Neutrophil (primary cell): ENCODE measurements around the gene RFX4.
"Not testable (repeated sequence)": the region's sequence is repeated elsewhere in the genome, so short reads cannot be mapped to it uniquely, and the experiment has no call there.

Source experiments
- H3K27ac ChIP-seq: fragments of 200-600 bp; sonication (generic); 2 replicates; pipeline ENCODE4 v1.5.1; 2016; ENCODE audit warnings: mild to moderate bottlenecking, moderate library complexity
- H3K27me3 ChIP-seq: fragments of 200-600 bp; sonication (generic); 2 replicates; pipeline ENCODE4 v1.6.0; 2016; ENCODE audit warnings: mild to moderate bottlenecking
- H3K36me3 ChIP-seq: fragments of 200-600 bp; sonication (generic); 2 replicates; pipeline ENCODE4 v1.5.1; 2017
- H3K4me1 ChIP-seq, 2 experiments: fragments of 200-600 bp in 1 of 2; sonication (generic) in 1 of 2; 1 replicate in 1 of 2; 2 replicates in 1 of 2; pipeline versions ENCODE4 v1.5.1 to v1.6.1; 2013 to 2016; ENCODE audit warnings: low read depth in 1 of 2, low read length in 1 of 2, mild to moderate bottlenecking in 1 of 2, moderate library complexity in 1 of 2; ENCODE audit not compliant: control insufficient read depth in 1 of 2, insufficient read depth in 1 of 2
- H3K4me3 ChIP-seq, 2 experiments: fragments of 200-600 bp in 1 of 2; sonication (generic) in 1 of 2; 1 replicate in 1 of 2; 2 replicates in 1 of 2; pipeline ENCODE4 v1.5.1; 2013 to 2016; ENCODE audit warnings: low read depth in 1 of 2, low read length in 1 of 2, mild to moderate bottlenecking in 1 of 2, moderate library complexity in 1 of 2
- H3K9me3 ChIP-seq: fragments of 200-600 bp; sonication (generic); 2 replicates; pipeline ENCODE4 v1.5.1; 2016
- TF ChIP-seq, protein P1 (sequence below): fragments of 200-600 bp; sonication (generic); IDR thresholded peaks from 2 replicates; pipeline ENCODE4 v1.5.1; 2016; ENCODE audit warnings: antibody characterized with exemption

Gene RFX4

DNA sequence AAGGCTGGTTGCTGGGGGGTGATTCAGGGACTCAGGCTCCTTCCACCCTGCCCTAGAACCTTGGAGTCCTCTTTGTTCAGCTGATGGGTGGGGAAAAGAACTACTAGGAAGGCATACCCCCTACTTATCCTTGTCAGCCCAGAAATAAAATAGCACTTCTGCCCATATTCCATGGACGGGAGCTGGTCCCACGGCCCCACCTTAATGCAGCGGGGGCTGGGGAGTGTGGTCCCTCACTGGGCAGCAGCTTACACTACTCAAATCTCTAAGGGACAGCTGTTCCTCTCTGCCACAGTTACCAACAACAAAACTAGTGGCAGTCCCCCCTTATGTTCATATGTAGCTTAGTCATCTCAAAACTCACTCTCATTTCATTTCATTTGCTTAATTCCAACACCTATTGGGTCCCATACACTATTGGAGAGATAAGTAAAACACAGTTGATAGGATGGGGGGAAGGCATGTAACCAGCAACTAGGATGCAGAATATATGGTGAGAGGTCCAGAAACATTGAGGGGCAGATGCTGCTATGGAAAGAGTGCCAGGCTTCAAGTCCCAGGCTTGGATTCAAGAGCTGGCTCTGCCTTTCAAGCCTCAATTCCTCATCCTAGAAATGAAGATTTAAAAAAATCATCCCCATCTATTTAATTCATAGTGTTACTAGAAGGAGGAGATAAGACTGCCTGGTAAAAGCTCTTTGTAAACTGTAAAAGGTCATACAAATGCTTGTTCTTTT lies 107.9 kb downstream of the RFX4 start:
- H3K27me3 ChIP-seq = peaks cover 19% of the 10 kb centered on the region
- TF ChIP-seq, protein P1, sequence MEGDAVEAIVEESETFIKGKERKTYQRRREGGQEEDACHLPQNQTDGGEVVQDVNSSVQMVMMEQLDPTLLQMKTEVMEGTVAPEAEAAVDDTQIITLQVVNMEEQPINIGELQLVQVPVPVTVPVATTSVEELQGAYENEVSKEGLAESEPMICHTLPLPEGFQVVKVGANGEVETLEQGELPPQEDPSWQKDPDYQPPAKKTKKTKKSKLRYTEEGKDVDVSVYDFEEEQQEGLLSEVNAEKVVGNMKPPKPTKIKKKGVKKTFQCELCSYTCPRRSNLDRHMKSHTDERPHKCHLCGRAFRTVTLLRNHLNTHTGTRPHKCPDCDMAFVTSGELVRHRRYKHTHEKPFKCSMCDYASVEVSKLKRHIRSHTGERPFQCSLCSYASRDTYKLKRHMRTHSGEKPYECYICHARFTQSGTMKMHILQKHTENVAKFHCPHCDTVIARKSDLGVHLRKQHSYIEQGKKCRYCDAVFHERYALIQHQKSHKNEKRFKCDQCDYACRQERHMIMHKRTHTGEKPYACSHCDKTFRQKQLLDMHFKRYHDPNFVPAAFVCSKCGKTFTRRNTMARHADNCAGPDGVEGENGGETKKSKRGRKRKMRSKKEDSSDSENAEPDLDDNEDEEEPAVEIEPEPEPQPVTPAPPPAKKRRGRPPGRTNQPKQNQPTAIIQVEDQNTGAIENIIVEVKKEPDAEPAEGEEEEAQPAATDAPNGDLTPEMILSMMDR = no peak

DNA sequence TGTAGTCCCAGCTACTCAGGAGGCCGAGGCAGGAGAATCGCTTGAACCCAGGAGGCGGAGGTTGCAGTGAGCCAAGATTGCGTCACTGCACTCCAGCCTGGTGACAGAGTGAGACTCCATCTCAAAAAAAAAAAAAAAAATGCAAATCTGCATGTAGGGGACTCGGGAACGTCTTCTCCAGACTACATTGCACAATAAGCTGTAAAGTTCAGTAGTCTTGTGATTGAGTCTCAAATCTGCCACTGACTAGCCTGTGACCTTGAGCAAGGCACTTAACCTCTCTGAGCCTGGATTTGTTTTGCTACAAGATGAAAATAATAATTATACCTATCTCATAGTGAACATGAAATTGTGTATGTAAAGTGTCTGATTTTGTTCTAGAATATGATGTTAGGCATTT lies 109.2 kb downstream of the RFX4 start:
- not testable (repeated sequence) for H3K36me3 ChIP-seq, H3K9me3 ChIP-seq, H3K4me3 ChIP-seq, H3K4me1 ChIP-seq, H3K27ac ChIP-seq
- H3K27me3 ChIP-seq = peaks cover 19% of the 10 kb centered on the region

More for the DNA sequence above, 107.9 kb downstream of the RFX4 start:
- H3K27ac ChIP-seq = no peak overlapping the region
- no peak overlapping the region for H3K4me3 ChIP-seq
- H3K9me3 ChIP-seq = no peaks in the 10 kb centered on the region
- no peaks in the 10 kb centered on the region for H3K36me3 ChIP-seq
- H3K4me1 ChIP-seq = no peaks in the 10 kb centered on the region

DNA sequence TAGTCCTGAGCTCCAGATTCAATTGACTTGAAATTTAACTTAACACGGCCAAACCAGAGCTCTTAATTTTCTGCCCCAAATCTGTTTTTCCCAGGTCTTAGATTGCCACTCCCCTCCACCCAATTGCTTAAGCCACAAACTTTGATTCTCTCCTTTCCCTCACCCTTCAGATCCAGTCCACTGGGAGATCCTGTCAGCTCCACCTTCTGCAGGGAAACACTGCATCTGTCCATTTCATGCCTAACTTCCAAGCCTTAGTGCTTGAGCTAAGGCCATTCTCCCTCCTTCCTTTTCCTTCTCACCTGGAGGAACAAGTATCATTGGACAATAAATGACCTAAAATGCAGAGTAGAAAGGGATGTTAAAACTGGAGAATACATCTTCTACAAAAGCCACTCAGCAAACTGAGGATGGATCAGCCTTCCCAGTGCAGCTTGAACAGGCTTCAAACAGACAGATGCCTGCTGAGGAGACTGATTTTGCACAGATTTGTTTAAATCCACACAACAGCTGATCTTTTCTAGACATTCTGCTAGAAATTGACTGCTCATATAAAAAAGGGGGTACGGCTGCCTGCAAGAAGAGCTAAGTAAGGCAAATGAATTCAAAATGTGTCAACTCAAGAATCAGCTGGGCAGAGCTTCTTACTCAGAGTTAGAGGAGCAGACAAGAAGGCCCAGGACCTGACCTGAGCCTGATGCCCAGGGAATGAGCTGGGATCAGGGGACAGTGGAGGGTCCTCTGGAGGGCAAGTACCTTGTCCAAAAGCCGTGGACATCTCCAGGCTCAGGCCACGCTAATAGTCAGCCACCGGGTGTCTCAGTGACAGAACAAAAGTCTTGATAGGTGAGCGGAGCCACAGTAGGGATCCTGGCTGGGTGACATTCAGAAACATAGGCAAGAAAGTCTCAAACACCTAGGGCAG lies 110.4 kb downstream of the RFX4 start:
- TF ChIP-seq, protein P1 = no peak
- Histone ChIP-seq H3K4me3 (no peak overlapping the region), H3K9me3 (no peaks in the 10 kb centered on the region), H3K36me3 (no peaks in the 10 kb centered on the region), H3K4me1 (no peaks in the 10 kb centered on the region), H3K27ac (no peak overlapping the region), H3K27me3 (peaks cover 19% of the 10 kb centered on the region)

DNA sequence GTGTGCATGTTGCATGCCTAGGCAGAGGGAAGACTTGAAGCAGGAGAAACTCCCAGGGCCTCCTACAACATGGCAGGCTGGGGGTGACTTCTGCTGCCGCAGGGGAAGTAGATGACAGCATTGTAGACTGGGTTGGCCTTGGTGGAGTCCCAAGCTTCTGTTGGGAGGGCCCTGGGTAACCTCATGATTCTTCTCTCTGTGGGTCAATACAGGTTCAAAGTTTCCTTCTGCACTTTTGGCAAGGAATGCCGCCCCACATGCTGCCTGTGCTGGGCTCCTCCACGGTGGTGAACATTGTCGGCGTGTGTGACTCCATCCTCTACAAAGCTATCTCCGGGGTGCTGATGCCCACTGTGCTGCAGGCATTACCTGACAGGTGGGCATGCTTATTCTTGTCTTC lies 113.3 kb downstream of the RFX4 start:
- Histone ChIP-seq H3K27me3 (peaks cover 13% of the 10 kb centered on the region), H3K27ac (no peak overlapping the region), H3K4me3 (no peak overlapping the region), H3K4me1 (no peaks in the 10 kb centered on the region), H3K36me3 (no peaks in the 10 kb centered on the region), H3K9me3 (no peaks in the 10 kb centered on the region)
- TF ChIP-seq, protein P1 = no peak

DNA sequence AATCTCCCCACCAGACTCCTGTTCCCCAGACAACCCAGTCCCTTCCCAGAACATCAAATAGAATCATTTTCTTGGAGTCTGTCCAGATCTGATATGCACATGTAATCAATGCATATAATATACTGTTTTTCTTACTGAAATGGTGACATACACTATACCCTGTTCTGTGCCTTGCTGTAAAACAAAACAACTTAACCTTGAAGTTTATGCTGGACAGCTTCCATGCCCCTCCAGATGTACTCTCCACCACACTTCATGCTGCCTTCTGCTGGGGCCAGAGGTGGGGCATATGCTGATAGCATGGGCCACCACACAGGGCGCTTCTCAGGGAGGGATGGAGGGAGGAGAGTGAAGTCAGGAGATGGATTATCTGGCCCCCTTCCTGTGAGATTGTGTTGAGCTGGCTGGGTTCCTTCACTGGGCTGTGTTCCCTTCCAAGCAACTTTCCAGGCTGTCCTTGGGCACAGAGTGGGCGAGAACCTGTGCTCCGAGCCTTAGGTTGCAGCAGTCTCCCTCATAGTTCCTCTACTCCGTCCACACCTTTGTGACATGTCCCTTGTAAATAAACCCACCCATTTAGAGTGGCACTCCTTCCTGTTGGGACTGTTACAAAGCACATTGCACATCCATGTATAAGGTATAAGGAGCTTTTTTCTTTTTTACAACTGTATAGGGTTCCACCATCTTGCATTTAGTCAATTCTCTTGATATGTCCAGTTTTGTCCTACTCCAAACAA lies 114.0 kb downstream of the RFX4 start:
- H3K4me1 ChIP-seq = no peaks in the 10 kb centered on the region
- TF ChIP-seq, protein P1 = no peak
- no peaks in the 10 kb centered on the region for H3K9me3 ChIP-seq
- peaks cover 12% of the 10 kb centered on the region for H3K27me3 ChIP-seq
- no peak overlapping the region for H3K27ac ChIP-seq
- H3K4me3 ChIP-seq = no peak overlapping the region
- H3K36me3 ChIP-seq = no peaks in the 10 kb centered on the region
